HCT116 (cell line): ENCODE measurements around the gene NDUFAF2. TPM values are rescaled to one million over a fixed set of nuclear protein-coding genes. Genes with fewer than 3 reads are reported as not detected.

Source experiments
- ATAC-seq: fragments of 200-7000 bp; cut with Tn5 transposase; 2 replicates; pipeline ENCODE4 v1.9.1; 2020; ENCODE audit warnings: mild to moderate bottlenecking, moderate library complexity
- BruUV-seq: library from RNA; stranded (reverse); fragments of 400-500 nt; replicated peaks from 2 replicates; lab custom pipeline; 2021; lab: Mats Ljungman, UMichigan
- CTCF ChIA-PET: fragments of 300-600 bp; sonication (Branson Sonifier 250); formaldehyde crosslinking; loops from one replicate; lab custom pipeline; 2021; ENCODE audit warnings: antibody characterized with exemption; lab: Charles Lee
- POLR2A ChIA-PET: fragments of 300-600, 350-600 bp; sonication (Branson Sonifier 250); formaldehyde crosslinking; loops from one replicate; lab custom pipeline; 2021; ENCODE audit warnings: antibody characterized with exemption; lab: Charles Lee
- RAD21 ChIA-PET, 2 experiments: fragments of 300-600 bp; sonication (Branson Sonifier 250); formaldehyde crosslinking; loops; one replicate each; lab custom pipeline; 2023; ENCODE audit warnings: low total read pairs in 2 of 2; ENCODE audit not compliant: uncharacterized antibody in 2 of 2, unreplicated experiment in 2 of 2, low non-redundant PET in 1 of 2; lab: Charles Lee
- DNase-seq: peaks from one replicate; pipeline ENCODE4 v3.0.0-alpha.2; 2010; ENCODE audit warnings: low read depth, low spot score
- H2AFZ ChIP-seq: fragments of 200-600 bp; shearing (Covaris generic), sonication (generic); 2 replicates; pipeline ENCODE4 v1.6.1; 2017; ENCODE audit warnings: low read depth, mixed run types, mixed read lengths, antibody characterized with exemption, low read length; ENCODE audit not compliant: poor library complexity, severe bottlenecking
- H3K27ac ChIP-seq: 2 replicates; pipeline ENCODE4 v1.5.1; 2012; ENCODE audit warnings: low read depth, low read length
- H3K27me3 ChIP-seq: fragments of 200-600 bp; sonication (generic); 2 replicates; pipeline ENCODE4 v1.6.1; 2016; ENCODE audit warnings: mixed run types, low read length, mixed read lengths; ENCODE audit not compliant: insufficient read depth
- H3K36me3 ChIP-seq, 2 experiments: fragments of 200-500 bp in 1 of 2; fragments of 200-600 bp in 1 of 2; sonication (Bioruptor generic) in 1 of 2; sonication (generic) in 1 of 2; 2 replicates each; pipeline versions ENCODE4 v1.5.1 to v1.6.1; 2014 to 2016; ENCODE audit warnings: low read length in 2 of 2, inconsistent platforms in 1 of 2, mixed read lengths in 1 of 2, mixed run types in 1 of 2; ENCODE audit not compliant: insufficient read depth in 2 of 2, control insufficient read depth in 1 of 2
- H3K4me1 ChIP-seq, 2 experiments: fragments of 200-600 bp in 1 of 2; sonication (generic) in 1 of 2; 2 replicates each; pipeline versions ENCODE4 v1.5.1 to v1.6.1; 2012 to 2017; ENCODE audit warnings: low read length in 2 of 2, inconsistent platforms in 1 of 2, mild to moderate bottlenecking in 1 of 2, mixed read lengths in 1 of 2, mixed run types in 1 of 2, moderate library complexity in 1 of 2; ENCODE audit not compliant: insufficient read depth in 2 of 2, control insufficient read depth in 1 of 2
- H3K4me2 ChIP-seq: fragments of 200-600 bp; sonication (generic); 2 replicates; pipeline ENCODE4 v1.6.1; 2017; ENCODE audit warnings: mixed run types, low read length, mixed read lengths
- H3K4me3 ChIP-seq, 2 experiments: fragments of 200-600 bp in 1 of 2; sonication (generic) in 1 of 2; replicated peaks in 1 of 2; 2 replicates each; pipeline ENCODE4 v1.5.1; 2011 to 2016; ENCODE audit warnings: low read length in 2 of 2, control low read depth in 1 of 2, low read depth in 1 of 2, mild to moderate bottlenecking in 1 of 2, mixed read lengths in 1 of 2, mixed run types in 1 of 2
- H3K79me2 ChIP-seq: fragments of 200-600 bp; sonication (generic); 2 replicates; pipeline ENCODE4 v1.6.1; 2017; ENCODE audit warnings: mild to moderate bottlenecking, mixed run types, low read length, moderate library complexity, mixed read lengths; ENCODE audit not compliant: insufficient read depth
- H3K9ac ChIP-seq: fragments of 200-600 bp; sonication (generic); 2 replicates; pipeline ENCODE4 v1.6.1; 2016; ENCODE audit warnings: low read length, mixed read lengths
- H3K9me2 ChIP-seq: fragments of 200-600 bp; sonication (generic), shearing (Covaris generic); 2 replicates; pipeline ENCODE4 v1.6.1; 2017; ENCODE audit warnings: mixed run types, mild to moderate bottlenecking, moderate library complexity; ENCODE audit not compliant: insufficient read depth
- H3K9me3 ChIP-seq, 2 experiments: fragments of 200-500 bp in 1 of 2; fragments of 200-600 bp in 1 of 2; sonication (Bioruptor generic) in 1 of 2; sonication (generic) in 1 of 2; 2 replicates each; pipeline ENCODE4 v1.6.1; 2014 to 2017; ENCODE audit warnings: low read length in 2 of 2, mixed read lengths in 2 of 2, inconsistent platforms in 1 of 2, low read depth in 1 of 2, mild to moderate bottlenecking in 1 of 2, mixed run types in 1 of 2, moderate library complexity in 1 of 2; ENCODE audit not compliant: control insufficient read depth in 1 of 2, insufficient read depth in 1 of 2
- H4K20me1 ChIP-seq: fragments of 200-600 bp; sonication (generic), shearing (Covaris generic); 2 replicates; pipeline ENCODE4 v1.6.1; 2017; ENCODE audit warnings: mixed run types, mild to moderate bottlenecking, moderate library complexity; ENCODE audit not compliant: insufficient read depth
- CBX3 ChIP-seq: IDR thresholded peaks from 2 replicates; pipeline ENCODE4 v1.6.1; 2012; ENCODE audit warnings: low read depth
- CTCF ChIP-seq, 3 experiments: fragments of 200-600 bp in 1 of 3; sonication (generic) in 1 of 3; IDR thresholded peaks in 2 of 3; conservative IDR thresholded peaks in 1 of 3; 2 replicates each; pipeline ENCODE4 v1.5.1; 2012 to 2017; ENCODE audit warnings: low read depth in 2 of 3, low read length in 2 of 3, antibody characterized with exemption in 1 of 3, borderline replicate concordance in 1 of 3, control low read depth in 1 of 3, mild to moderate bottlenecking in 1 of 3, mixed read lengths in 1 of 3, mixed run types in 1 of 3, moderate library complexity in 1 of 3; ENCODE audit not compliant: insufficient read depth in 1 of 3
- EGR1 ChIP-seq: IDR thresholded peaks from 2 replicates; pipeline ENCODE4 v1.6.1; 2012; ENCODE audit warnings: low read depth
- ELF1 ChIP-seq: IDR thresholded peaks from 2 replicates; pipeline ENCODE4 v1.6.1; 2012; ENCODE audit warnings: low read depth, borderline replicate concordance
- EZH2 ChIP-seq: fragments of 200-600 bp; sonication (generic); IDR thresholded peaks from 2 replicates; pipeline ENCODE4 v1.6.1; 2017; ENCODE audit warnings: antibody characterized with exemption, mixed run types
- EZH2phosphoT487 ChIP-seq: fragments of 200-600 bp; IDR thresholded peaks from 2 replicates; pipeline ENCODE4 v1.6.1; 2018; ENCODE audit warnings: antibody characterized with exemption, borderline replicate concordance
- FOSL1 ChIP-seq: IDR thresholded peaks from 2 replicates; pipeline ENCODE4 v1.6.1; 2012; ENCODE audit warnings: low read depth
- JUND ChIP-seq: IDR thresholded peaks from 2 replicates; pipeline ENCODE4 v1.6.1; 2012
- POLR2AphosphoS5 ChIP-seq: IDR thresholded peaks from 2 replicates; pipeline ENCODE4 v1.6.1; 2011; ENCODE audit warnings: mild to moderate bottlenecking, low read depth, low read length, moderate library complexity
- SIN3A ChIP-seq: IDR thresholded peaks from 2 replicates; pipeline ENCODE4 v1.6.1; 2012; ENCODE audit warnings: low read depth
- SP1 ChIP-seq: IDR thresholded peaks from 2 replicates; pipeline ENCODE4 v1.6.1; 2012; ENCODE audit warnings: low read depth
- TCF7L2 ChIP-seq: IDR thresholded peaks from 2 replicates; pipeline ENCODE4 v1.7.0; 2011; ENCODE audit warnings: borderline replicate concordance, inconsistent platforms; ENCODE audit not compliant: insufficient read depth, insufficient read length; ENCODE audit errors: extremely low read depth
- YY1 ChIP-seq: IDR thresholded peaks from 2 replicates; pipeline ENCODE4 v1.6.1; 2011; ENCODE audit warnings: low read length, low read depth, moderate library complexity, mild to moderate bottlenecking; ENCODE audit not compliant: insufficient replicate concordance; ENCODE audit errors: extremely low read depth
- ZBTB33 ChIP-seq: IDR thresholded peaks from 2 replicates; pipeline ENCODE4 v1.6.1; 2011; ENCODE audit warnings: mild to moderate bottlenecking, low read length, moderate library complexity; ENCODE audit not compliant: insufficient replicate concordance; ENCODE audit errors: extremely low read depth
- ZFX ChIP-seq: fragments of 450-650 bp; IDR thresholded peaks from 2 replicates; pipeline ENCODE4 v1.6.1; 2017
- ZNF274 ChIP-seq: fragments of 200-500 bp; sonication (Bioruptor generic); IDR thresholded peaks from 2 replicates; pipeline ENCODE4 v1.6.1; 2014; ENCODE audit warnings: mild to moderate bottlenecking, low read depth, low read length, inconsistent platforms
- intact Hi-C: fragments of 100-400 bp; cut with micrococcal nuclease; formaldehyde crosslinking; loops from 2 replicates; pipeline ENCODE4 v1.10.0; 2022
- total RNA-seq: library from RNA; stranded (reverse); gene quantifications from one replicate; pipeline ENCODE4 v1.2.1, GENCODE V29; 2021; ENCODE audit not compliant: unreplicated experiment
- TF ChIP-seq, protein P1 (sequence below): IDR thresholded peaks from 2 replicates; pipeline ENCODE4 v1.6.1; 2012; ENCODE audit warnings: low read depth
- TF ChIP-seq, protein P2 (sequence below): IDR thresholded peaks from 2 replicates; pipeline ENCODE4 v1.6.1; 2012
- TF ChIP-seq, protein P3 (sequence below): IDR thresholded peaks from 2 replicates; pipeline ENCODE4 v1.6.1; 2012

Gene NDUFAF2
- total RNA-seq, 1 experiment from 2014 or later, result 36.9 TPM

DNA sequence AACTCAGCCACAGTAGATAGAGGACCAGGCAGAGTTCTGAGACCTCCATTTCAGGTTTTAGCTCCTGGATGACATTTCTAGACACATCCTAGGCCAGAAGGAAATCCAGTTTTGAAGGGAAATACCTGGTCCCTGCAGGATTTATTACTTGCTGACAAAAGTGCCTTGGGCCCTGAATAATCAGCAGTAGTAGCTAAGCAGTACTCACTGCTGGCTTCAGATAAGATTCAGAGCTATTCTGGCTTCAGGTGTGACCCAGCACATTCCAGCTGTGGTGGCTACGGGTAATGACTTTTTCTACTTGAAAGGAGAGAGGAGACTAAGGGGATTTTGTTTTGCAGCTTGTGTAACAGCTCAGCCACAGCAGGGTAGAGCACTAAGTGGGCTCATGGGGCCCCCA lies 34.0 kb downstream of the NDUFAF2 start:
- H4K20me1 ChIP-seq, result no peaks in the 10 kb centered on the region
- no peaks in the 10 kb centered on the region for H3K9me2 ChIP-seq
- no peaks in the 10 kb centered on the region for H3K9me3 ChIP-seq
- no peak for TF ChIP-seq SP1
- no peak for TF ChIP-seq JUND
- no peak for TF ChIP-seq ZFX
- TF ChIP-seq, protein P1, sequence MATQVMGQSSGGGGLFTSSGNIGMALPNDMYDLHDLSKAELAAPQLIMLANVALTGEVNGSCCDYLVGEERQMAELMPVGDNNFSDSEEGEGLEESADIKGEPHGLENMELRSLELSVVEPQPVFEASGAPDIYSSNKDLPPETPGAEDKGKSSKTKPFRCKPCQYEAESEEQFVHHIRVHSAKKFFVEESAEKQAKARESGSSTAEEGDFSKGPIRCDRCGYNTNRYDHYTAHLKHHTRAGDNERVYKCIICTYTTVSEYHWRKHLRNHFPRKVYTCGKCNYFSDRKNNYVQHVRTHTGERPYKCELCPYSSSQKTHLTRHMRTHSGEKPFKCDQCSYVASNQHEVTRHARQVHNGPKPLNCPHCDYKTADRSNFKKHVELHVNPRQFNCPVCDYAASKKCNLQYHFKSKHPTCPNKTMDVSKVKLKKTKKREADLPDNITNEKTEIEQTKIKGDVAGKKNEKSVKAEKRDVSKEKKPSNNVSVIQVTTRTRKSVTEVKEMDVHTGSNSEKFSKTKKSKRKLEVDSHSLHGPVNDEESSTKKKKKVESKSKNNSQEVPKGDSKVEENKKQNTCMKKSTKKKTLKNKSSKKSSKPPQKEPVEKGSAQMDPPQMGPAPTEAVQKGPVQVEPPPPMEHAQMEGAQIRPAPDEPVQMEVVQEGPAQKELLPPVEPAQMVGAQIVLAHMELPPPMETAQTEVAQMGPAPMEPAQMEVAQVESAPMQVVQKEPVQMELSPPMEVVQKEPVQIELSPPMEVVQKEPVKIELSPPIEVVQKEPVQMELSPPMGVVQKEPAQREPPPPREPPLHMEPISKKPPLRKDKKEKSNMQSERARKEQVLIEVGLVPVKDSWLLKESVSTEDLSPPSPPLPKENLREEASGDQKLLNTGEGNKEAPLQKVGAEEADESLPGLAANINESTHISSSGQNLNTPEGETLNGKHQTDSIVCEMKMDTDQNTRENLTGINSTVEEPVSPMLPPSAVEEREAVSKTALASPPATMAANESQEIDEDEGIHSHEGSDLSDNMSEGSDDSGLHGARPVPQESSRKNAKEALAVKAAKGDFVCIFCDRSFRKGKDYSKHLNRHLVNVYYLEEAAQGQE, result no peak
- no peak for TF ChIP-seq TCF7L2
- TF ChIP-seq EZH2, result no peak
- no peak for TF ChIP-seq SIN3A
- TF ChIP-seq FOSL1, result no peak
- TF ChIP-seq POLR2AphosphoS5, result no peak
- TF ChIP-seq ZBTB33, result no peak
- no peak for TF ChIP-seq CBX3
- no peak for TF ChIP-seq ZNF274
- no peak for TF ChIP-seq ELF1
- TF ChIP-seq, protein P2, sequence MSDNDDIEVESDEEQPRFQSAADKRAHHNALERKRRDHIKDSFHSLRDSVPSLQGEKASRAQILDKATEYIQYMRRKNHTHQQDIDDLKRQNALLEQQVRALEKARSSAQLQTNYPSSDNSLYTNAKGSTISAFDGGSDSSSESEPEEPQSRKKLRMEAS, result no peak
- no peak for TF ChIP-seq EGR1
- TF ChIP-seq EZH2phosphoT487, result no peak
- TF ChIP-seq CTCF (IDR thresholded peaks at IDR 0.05 in 2 of 3, conservative IDR thresholded peaks at IDR 0.05 in 1 of 3; ENCODE audit: borderline replicate concordance in 1 of 3, insufficient read depth in 1 of 3, low read depth in 2 of 3, low read length in 2 of 3), result no peak
- no peak for TF ChIP-seq YY1
- TF ChIP-seq, protein P3, sequence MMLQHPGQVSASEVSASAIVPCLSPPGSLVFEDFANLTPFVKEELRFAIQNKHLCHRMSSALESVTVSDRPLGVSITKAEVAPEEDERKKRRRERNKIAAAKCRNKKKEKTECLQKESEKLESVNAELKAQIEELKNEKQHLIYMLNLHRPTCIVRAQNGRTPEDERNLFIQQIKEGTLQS, result no peak
- BruUV-seq, result no TSS peak
- H3K79me2 ChIP-seq, result peaks cover 21% of the 10 kb centered on the region
- no peak overlapping the region for H3K27ac ChIP-seq
- DNase-seq (no peak), ATAC-seq (no peak)
- H3K9ac ChIP-seq, result no peak overlapping the region
- POLR2A ChIA-PET, result no interaction called here
- H3K27me3 ChIP-seq, result no peaks in the 10 kb centered on the region
- no peaks in the 10 kb centered on the region for H3K36me3 ChIP-seq
- RAD21 ChIA-PET, result no interaction called here
- no peak overlapping the region for H2AFZ ChIP-seq
- H3K4me3 ChIP-seq, result no peak overlapping the region
- intact Hi-C loops, result no loop called here
- CTCF ChIA-PET, result no interaction called here
- H3K4me2 ChIP-seq, result no peak overlapping the region
- H3K4me1 ChIP-seq, result no peaks in the 10 kb centered on the region
